ENCODE data around the gene SOX9.
"Not testable (repeated sequence)": the region's sequence is repeated elsewhere in the genome, so short reads cannot be mapped to it uniquely, and the experiment has no call there.

SOX9 gene

DNA sequence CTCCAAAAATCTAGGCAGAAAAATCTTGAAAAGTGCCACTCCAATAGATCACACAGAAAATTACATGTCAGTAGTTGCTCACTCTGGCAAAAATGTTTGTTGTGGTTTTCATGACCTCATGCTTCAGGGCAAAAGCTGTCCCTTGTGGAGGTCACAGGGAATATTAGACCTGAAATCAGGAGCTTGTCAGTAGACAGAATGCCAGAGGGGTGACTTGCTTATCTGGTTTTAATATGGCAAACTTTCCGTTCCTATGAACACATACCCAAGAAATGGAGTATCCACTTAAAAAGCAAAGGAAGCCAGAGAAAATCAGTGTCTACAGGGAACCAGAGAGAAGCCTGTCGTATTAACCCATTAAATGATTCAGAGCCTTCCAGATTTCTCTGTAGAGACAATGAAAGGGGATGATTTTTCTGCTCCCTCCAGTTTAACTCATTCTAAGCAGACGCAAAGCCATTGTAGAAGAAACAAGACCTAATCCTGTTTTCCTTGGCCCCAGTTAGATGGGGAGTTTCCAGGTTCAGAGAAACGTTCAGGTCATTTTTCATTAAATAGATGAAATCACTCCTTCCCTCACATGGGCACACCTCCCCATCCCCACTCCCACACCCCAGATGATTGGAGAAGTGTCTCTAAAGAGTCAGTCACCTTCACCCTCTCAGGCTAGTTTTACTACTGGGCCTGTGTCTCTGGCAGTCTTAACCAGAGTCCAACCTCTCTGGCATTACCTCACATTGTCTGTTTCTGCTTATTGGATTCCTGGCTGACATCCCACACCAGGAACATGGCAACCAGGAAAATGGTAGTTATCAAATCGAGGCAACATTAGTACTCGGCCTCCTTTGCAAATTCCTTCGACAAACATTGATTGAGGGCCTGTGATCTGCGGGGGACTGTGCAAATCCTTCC lies 6.0 kb downstream of the SOX9 start:
- DNase-seq (ENCODE audit: low spot score): peak; percentile 83

DNA sequence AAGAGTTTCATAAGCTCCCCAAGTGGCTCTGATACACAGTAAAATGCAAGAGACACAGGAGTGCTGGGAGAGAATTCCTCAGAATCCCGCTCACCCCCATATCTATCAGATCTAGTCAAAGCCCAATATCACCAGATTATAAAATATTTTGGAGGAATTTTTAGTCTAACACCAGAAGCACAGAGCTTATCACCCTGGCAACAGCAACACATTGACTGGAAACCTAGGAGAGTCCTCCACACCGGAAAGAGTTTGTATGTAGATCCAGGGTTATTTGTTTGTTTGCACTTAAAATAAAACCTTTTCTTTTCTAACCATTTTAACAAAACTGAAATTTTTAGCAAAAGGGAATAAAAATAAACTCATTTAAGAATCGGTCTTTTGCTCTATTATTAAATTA lies 7.2 kb downstream of the SOX9 start:
- no peak for DNase-seq (ENCODE audit: low spot score)

DNA sequence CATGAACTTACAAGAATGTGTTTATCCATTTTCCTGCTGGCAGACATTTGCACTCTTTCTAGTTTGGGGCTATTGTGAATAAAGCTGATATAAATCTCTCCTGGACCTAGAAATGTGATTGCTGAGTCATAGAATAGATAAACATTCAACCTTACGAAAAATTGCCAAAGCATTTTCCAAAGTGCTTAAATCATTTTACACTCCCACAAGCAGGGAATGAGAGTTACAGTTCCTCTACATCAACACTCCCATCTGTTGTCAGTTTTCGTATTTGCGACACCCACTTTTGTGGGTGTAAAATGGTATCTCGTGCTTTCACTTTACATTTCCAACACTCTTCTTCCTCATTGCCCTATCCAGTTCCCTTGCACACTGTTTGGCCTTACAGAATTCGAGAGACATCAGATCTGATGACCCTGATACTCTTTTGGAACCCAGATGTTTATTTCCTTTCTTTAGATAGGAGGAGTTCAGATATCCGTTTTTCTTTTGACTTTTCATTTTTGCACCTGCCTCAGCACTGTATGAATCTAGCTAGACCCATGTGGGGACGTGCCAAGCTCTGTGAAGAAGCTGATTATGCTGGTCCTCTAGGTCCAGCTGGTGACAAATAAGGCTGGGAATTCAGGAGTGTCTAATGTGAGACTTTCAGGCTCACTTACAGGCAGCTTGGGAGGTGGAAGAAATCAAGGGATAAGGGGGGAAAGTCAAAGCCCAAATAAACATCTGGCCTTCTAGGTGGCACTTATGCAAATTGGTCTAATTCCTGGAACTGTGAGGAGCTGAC lies 14.0 kb downstream of the SOX9 start:
- no peak for DNase-seq (ENCODE audit: low spot score)

DNA sequence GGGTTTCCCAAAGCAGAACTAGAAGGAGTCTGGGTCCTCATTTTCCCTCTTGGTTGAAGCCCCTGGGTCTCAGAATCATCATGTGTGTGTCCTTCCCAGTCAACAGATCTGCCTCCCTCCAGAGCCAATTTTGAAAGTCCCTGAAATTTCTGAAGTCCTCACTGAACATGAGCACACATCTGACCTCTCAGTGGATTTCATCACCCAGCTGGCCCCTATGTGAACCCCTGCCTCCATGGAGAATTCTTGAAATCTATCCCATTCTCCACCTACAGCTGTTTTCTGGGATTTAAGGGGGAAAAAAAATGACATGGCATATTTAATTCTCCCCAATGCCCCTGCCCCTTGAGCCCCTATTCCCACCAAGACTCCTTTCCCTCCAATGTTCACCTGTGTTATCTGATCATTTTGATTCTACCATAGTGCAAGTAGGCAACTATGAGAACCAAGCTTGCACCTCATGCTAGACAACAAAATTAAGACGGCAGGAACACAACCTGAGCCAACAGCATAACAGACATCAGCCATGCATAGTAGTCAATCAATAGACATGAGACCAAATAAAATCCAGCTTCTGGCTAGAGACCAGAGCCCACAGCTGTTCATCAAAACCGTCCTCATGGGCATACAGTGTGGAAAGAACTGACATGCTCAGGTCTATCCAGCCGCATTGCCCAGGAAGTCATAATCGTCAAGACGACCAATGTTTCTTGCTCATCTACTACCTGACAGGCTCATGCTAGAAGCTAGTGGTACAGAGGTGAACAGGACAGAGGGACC lies 14.9 kb downstream of the SOX9 start:
- DNase-seq (ENCODE audit: low spot score): no peak

DNA sequence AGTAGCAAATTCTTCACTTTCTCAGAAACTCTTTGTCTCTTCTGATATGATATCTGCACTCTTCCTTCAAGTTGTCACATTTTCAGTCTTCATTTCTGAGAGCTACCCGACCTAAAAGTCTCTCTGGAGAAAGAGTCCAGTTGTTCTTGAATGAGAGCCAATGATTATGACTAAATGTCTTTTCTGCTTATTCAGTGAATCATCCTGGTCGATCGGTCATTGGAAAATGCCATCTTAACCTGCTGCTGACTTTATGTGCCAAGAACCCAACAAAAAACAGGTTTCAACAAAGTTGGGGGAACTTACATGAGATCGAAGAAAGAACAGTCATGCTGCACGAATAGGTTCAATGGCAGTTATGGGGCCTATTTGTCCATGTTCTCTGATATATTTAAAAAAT lies 15.9 kb downstream of the SOX9 start:
- DNase-seq (ENCODE audit: low spot score): no peak

DNA sequence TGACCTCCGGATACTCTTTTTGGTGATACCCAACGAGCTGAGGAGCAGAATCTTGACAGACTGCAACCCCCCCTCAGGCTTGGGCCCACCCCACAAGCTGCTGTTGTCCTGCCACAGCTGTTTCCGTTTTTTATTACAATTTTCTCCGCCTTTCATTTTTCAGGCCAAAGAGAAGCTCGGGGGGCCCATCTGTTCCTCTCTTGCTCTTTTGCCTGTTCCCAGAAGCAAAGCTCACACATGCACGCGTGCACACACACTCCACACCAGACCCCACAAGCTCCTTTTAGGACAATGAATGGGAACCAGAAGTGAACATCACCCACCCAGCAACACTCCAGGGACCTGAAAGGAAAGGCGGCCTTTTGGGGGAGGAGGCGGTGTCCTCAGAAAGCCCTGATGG lies 16.3 kb downstream of the SOX9 start:
- no peak for DNase-seq (ENCODE audit: low spot score)

DNA sequence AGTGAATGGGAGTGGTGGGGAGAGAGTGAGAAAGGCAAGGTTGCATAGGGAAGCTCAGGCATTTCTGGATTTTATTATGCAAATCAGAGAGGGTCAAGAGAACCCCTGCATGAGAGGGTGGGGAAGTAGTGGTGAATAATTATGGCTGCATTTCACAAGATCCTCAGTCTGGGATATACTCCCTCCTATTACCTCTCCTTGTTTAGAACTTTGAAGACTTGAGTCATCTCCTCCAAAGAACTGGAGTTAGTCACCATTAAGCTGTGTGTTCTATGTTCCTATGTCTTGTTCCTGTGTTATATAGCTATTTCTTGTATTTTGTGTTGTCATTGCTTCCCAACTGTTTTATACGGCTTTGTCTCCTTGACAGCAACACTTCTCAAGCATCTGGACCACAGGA lies 18.4 kb downstream of the SOX9 start:
- no peak for DNase-seq (ENCODE audit: low spot score)

DNA sequence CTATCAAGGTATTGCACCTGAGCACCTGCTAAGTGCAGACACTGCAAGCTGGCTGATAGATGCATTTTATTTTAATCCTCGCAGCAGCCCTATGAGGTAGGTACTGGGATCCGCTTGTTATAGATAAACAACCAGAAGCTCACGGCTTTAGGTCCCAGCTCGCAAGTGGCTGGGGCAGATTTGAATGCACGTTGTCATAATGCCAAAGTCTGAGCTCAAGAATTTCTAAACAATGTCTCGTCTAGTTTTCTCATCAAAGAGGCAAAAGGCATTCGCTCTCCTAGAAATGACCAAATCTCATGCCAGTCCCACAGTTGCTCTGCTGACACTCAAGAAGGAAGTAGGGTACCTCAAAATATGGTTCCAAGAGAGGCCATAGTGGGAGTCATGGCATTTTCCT lies 20.5 kb downstream of the SOX9 start:
- no peak for DNase-seq (ENCODE audit: low spot score)

DNA sequence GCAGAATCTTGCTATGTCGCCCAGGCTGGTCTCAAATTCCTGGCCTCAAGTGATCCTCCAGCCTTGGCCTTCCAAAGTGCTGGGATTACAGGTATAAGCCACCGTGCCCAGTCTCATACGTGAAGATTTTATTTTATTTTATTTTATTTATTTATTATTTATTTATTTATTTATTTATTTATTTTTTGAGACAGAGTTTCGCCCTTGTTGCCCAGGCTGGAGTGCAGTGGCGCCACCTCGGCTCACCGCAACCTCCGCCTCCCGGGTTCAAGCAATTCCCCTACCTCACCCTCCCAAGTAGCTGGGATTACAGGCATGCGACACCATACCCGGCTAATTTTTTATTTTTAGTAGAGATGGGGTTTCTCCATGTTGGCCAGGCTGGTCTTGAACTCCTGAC lies 21.3 kb downstream of the SOX9 start:
- DNase-seq (ENCODE audit: low spot score): not testable (repeated sequence)

DNA sequence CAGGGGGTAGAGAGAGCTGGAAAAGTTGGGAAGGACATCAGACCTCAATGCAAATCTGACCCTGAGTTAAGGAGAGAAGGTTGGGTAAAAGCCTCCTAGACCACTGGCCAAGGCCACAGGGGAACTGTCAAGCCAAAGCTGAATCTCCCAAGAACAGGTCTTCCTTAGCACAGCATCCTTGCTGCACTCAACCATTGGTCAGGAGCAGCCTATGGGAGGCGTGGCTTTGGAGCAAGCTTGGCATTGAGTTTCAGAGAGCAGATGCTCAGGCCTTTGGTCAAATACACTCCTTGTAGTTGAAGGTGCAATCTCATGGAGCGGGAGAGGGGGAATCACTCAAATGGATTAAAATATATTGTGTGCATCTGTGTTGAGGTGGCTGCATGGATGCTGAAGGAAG lies 21.8 kb downstream of the SOX9 start:
- DNase-seq (ENCODE audit: low spot score): no peak

DNA sequence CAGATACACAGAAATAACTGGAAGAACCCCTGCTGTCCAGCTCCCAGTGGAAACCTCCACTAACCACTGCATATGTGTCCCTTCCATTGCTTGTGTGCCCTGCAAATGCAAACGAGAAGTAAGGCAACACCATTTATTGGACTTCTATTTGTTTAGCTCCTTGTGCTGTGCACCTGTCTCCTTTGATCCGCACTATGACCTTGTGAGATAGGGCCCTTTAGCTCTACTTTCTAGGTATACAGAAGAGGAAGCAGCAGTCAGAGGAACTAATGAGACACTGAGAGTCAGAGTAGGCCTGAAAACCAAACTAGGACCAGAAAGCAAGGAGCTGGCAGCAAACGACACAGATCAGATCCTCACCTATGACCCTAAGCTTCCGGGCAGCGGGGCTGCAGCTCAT lies 22.4 kb downstream of the SOX9 start:
- no peak for DNase-seq (ENCODE audit: low spot score)

DNA sequence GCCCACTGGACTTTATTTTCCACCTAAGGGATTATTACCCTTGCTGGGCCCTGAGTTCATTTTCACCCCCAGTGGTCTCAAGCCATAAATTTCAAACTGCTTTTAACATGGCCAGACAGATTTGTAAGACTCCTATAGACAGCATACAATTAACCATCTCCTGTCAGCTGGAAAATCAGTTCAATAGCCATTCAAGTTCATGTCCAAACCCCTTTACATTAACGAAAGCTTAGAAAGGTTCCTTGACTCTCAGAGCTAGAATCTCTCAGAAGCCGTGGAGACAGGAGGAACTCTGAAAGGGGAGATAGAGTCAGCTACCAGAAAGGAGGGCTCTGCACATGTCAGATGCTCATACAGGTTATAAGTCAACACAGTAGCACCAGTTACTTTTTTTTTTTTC lies 23.3 kb downstream of the SOX9 start:
- DNase-seq (ENCODE audit: low spot score): no peak

DNA sequence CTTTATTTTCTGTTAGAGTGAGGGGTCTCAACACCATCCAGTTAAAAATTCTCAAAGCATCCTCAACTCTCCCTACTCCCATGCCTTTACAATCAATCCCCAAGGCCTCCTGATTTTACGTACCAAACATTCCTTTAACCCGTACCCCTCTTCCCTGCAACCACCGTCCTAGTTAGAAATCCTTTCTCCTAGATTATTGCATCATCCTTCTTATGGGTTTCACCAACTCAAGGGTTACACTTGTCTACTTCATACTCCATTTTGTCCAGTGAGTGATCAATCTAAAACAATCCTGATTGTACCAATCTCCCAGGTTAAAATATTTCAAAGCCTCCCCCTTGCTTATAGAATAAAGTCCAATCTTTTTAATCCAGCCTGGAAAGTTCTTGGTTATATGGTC lies 24.7 kb downstream of the SOX9 start:
- no peak for DNase-seq (ENCODE audit: low spot score)

DNA sequence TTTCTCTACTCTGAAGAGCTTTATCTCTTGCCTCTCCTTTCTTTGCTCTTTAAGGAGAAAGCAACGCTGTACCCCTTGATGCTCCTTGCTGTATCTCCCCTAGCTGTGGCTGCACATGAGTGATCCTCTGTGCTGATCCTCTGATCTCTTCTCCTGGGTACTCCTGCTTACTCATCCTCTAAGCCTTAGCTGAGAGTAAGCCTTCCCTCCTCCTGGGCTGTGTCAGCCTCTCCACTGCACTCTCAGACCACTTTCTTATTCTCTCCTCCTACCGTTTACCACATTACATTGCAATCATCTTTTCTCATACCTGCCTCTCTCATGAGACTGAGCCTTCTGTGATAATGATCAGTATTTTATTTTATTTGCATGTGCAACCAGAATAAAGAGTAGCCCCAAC lies 25.1 kb downstream of the SOX9 start:
- no peak for DNase-seq (ENCODE audit: low spot score)

DNA sequence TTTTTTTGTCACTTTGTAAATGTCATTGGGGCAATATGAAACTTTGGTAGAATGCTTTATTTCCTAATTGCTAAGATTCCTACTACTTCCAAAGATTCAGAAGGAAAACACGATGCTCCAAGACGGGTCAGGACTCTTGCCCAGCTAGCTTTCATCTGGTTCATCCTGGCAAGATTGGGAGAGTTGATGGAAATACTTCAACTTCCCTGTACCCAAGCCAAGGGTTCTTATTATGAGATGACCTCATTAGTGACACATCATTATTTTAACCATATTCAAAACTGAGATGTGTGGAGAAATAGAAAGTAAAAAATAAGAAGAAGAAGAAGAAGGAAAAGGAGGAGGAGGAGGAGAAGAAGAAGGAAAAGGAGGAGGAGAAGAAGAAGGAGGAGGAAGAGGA lies 25.6 kb downstream of the SOX9 start:
- DNase-seq (ENCODE audit: low spot score): no peak

DNA sequence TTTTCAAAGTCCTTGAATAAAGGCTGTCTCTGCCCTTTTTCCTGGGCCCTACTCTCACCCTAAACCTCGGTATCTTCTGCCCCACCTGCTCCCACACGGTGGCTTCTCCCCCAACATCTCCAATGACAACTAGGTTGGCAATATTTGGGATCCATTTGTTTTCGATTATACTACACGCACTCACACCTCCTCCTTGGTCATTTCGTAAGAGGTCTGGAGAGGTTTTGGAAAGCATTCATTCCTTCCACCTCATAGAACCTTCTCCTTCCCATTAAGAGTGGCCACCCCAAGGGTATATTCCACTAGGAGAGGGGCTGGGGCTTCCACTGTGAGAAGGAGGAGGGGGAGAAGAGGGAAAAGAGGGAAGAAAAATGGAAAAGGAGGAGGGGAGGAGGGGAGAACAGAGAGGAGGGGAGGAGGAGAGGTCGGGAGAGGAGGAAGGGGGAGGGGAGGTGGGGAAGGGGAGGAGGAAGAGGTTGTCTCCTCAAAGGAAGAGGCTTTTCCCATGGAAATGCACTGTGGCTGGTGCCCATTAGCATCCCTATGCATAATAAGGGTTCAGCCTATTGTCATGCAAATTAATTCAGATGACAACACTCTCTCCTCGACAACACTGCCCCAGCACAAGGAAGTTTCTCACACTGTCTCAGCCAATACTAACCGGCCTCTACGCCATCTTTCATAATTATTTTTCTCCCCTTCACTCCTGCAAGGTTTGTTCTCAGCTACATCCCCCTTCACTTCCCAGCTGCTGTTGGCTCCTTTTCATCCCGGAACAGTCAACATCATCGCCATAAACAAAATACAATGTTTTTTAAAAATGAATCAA lies 30.0 kb downstream of the SOX9 start:
- no peak for DNase-seq (ENCODE audit: low spot score)

DNA sequence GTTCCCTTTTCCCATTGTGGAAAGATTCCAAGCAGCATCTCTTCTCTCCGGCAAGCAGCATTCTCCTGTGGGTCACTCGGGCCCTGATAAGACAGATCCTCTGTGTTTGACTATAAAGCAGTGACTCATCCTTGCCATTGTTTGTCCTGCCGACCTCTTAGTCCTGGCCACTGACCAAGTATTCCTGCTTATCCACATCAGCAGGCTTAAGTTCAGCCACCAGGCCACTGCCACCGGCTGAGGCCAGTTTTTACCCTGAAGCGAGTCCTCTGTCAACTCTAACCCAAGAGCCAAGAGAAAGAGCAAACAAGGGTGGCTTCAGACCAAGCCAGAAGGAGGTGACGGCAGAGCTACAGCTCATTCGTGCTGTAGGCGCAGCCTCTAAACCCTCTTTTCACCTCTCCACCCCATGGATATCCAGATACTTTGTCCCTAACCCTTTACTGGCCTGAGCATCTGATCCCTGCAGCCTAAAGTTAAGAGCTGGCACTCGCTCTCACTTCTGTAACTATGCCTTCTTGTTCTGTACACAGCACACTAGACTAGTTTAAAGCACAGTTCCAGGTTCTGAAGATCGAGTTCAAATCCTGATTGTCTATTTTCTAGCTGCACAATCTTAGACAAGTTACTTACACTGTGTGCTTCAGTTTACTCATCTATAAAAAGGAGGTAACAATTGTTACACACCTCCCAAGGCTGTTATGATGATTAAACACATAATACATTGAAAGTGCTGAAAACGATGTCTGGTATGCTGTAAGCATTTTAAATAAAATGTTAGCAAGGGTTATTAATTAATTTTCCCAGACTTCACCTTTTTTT lies 31.0 kb downstream of the SOX9 start:
- peak; percentile 82 for DNase-seq (ENCODE audit: low spot score)

DNA sequence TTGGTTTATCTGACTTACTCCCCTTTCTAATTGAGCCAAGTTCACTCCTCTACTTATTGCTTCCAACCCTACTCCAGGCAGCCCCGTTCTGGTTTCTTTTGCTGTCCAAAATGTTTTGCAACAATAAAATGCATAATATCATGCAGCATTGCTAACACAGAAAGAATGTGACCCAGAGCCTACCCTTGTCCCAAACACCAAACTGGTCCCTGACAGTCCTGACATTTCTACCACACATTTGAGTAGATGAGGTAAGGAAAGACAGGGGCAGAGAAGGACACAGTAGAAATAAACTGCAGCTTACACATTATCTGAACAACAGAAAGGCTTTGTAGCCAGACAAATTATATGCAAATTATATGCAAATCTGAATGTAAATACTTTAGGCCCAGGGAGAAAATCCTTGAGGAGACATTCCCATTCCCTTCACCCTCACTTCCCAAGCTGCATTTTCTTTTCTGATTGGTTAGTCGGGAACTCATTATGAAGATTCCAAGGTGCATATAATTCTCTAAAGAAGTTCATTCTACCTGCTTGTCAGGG lies 31.6 kb downstream of the SOX9 start:
- peak; percentile 43 for DNase-seq (ENCODE audit: low spot score)

DNA sequence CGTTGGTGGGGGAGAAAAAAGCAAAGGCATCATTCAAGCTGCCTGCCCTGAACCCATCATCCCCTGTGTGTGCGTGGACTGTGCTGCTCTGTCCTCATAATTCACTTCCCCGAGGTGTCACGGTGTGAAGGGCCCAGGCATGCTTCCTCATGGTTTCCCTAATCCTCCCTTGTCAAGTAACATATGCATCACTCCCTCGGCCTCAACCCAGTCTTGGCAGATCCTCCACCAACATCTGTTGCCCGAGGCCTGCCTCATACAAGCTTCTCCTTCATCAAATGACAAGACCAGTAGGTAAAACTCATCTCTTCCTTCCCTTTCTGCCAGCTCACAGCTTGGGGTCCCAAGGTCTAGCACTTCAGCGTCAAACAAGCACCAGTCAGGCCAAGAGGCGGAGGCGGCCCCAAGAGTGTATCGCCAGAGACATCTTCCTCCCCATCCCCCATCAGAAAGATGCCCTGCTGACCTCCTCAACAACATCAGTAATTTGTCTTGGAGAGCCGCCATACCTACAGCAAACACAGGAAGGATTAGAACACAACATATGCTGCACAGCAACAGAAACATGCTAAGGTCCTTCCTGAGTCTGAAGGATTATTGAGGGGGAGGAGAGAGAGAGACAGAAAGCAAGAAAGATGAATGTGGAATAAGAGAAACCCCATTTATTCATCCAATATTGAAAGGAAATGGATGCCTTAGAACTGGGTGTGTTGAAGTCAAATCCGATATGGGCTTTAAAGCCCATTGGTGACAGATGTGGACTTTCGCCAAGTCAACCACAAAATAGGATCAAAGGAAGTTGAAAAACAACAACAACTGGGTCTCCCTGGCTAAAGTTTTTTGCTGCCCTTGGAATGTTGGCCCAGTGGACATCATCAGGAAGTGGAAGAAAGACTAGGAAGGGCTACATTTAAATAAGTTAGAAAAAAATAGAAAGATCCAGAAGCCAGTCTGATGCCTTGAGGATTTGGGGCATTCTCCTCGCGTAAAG lies 38.4 kb downstream of the SOX9 start:
- no peak for DNase-seq (ENCODE audit: low spot score)
